Suppressor macrophage (primary cell): Measurements from ENCODE around the gene ZC3H18.

ENCODE experiments used
- DNase-seq, 4 experiments: peaks; one replicate each; pipeline ENCODE4 v3.0.0-alpha.2; 2020 to 2022

The ZC3H18 gene

DNA sequence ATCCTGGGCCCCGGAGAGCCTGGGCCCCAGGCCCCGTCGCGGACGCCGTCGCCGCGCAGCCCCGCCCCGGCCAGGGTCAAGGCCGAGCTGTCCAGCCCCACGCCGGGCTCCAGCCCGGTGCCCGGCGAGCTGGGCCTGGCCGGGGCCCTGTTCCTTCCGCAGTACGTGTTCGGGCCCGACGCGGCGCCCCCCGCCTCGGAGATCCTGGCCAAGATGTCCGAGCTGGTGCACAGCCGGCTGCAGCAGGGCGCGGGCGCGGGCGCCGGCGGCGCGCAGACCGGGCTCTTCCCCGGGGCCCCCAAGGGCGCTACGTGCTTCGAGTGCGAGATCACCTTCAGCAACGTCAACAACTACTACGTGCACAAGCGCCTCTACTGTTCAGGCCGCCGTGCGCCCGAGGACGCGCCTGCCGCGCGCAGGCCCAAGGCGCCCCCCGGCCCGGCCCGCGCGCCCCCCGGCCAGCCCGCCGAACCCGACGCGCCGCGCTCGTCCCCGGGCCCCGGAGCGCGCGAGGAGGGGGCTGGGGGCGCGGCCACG lies 36.8 kb upstream of the ZC3H18 start:
- DNase-seq, result no peak

DNA sequence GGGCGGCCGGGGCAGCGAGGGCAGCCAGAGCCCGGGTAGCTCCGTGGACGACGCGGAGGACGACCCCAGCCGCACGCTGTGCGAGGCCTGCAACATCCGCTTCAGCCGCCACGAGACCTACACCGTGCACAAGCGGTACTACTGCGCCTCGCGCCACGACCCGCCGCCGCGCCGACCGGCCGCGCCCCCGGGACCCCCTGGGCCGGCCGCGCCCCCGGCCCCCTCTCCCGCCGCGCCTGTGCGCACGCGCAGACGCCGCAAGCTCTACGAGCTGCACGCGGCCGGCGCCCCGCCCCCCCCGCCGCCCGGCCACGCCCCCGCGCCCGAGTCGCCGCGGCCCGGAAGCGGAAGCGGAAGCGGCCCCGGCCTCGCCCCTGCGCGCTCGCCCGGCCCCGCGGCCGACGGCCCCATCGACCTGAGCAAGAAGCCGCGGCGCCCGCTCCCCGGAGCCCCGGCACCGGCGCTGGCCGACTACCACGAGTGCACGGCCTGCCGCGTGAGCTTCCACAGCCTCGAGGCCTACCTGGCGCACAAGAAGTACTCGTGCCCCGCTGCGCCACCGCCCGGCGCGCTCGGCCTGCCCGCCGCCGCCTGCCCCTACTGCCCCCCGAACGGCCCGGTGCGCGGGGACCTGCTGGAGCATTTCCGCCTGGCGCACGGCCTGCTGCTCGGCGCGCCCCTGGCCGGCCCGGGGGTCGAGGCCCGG lies 36.1 kb upstream of the ZC3H18 start:
- DNase-seq, result peak; percentile 83 to 97 (median 92)

DNA sequence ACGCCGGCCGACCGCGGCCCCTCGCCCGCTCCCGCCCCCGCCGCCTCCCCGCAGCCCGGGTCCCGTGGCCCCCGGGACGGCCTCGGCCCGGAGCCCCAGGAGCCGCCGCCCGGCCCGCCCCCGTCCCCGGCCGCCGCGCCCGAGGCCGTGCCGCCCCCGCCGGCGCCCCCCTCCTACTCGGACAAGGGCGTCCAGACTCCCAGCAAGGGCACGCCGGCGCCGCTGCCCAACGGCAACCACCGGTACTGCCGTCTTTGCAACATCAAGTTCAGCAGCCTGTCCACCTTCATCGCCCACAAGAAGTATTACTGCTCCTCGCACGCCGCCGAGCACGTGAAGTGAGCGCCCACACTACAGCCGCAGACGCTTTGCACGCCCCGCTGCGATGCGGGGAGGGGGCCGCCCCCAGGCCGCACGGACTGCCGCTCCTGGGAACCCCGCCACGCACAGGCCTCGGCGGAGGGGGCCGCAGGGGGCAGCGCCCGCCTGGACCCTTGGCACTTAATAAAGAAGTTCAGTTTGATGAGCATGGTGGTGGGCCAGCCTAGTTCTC lies 35.5 kb upstream of the ZC3H18 start:
- peak; percentile 34 to 70 (median 57) for DNase-seq

DNA sequence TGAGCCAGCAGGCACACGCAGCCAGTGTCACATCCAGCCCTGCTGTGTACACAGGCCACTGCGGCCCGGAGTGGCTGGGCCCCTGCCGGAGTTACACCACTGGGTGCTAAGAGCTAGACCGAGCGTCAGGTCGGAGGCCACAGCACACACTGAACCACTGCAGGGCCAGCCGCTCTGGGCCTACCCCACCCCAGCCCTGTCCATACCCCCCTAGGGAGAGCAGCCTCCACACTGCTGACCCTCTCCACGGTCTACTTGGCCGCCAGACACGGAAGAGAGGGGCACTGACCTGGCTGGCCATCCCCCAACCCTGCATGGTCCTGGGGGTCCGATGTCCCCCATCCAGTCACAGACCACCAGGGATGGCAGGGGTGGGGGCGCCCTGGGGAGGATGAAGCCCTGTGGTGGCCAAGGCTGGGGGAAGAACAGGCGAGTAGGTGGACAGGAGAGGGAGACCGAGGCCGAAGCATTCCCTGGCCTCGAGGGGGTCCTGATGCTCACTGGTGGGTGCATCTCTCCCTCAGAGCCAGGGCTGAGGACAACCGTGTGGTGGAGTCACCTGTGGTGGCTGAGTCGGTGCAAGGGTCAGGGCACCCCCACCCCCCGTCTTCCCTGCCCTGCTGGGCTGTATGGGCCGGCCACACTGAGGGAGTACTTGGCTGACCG lies 34.9 kb upstream of the ZC3H18 start:
- no peak for DNase-seq

DNA sequence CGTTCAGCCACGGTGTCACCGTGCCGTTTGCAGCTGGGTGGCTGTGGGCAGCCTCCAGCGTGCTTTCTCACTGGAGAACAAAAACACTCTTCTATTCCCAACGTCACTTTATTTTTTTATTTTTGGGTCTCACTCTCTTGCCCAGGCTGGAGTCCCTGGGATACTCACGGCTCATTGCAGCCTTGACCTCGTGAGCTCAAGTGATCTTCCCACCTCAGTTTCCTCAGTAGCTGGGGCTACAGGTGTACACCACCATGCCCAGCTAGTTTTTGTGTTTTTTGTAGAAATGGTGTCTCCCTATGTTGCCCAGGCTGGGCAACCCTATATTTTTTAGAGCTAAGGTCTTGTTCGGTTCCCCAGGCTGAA lies 34.4 kb upstream of the ZC3H18 start:
- no peak for DNase-seq

DNA sequence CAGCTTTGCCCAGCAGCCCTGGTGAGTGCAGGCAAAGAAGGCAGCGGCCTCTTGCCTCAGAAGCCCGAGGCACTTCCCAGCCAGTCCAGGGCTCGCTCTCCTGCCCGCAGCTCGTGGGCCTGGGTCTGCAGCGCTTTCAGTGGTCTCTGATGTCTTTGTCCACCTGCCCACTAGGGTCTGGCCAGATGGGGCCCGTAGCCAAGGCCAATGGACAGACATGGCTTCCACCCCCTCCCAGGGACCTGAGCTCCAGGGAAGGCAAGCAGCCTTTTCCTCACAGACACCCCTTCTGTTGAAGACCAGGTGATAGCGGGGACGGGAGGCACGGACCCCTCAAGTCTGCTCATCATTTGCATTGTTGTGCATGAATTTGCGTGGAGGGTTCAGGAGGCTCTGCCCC lies 33.7 kb upstream of the ZC3H18 start:
- no peak for DNase-seq

DNA sequence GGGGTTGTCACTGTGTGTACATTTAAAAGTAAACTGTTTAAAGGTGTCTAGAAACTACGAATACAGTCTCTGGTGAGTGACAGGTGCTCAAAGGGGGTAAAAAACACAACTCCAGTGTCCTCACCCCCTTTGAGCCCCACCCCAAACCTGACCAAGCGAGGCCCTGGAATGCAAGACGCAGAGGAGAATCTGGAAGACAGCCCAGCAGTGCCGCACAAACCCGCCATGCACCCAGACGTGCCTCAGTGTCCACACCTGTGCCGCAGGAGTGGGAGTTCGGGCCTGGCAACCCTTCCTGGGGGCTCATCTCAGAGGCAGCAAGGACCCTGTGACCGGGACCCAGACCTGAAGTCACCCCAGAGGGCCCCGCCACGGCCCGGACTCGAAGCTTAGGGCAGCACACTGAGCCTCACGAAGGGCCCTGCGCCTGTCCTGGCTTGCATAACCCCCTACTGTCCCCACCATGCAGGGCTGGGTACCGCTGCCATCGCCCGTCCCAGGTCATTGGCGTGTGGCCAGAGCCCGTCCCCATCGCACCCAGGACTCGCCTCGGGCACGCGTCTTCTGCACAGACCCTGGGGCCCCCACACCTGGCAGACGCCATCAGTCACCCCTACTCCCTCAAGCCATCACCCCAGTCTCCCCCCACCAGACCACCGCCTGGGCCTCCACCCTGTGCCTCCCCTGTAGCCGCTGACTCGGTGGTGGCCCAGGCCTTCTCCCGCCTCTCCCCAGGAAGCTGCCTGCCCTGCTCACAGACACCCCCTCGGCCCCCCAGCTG lies 33.0 kb upstream of the ZC3H18 start:
- no peak for DNase-seq

DNA sequence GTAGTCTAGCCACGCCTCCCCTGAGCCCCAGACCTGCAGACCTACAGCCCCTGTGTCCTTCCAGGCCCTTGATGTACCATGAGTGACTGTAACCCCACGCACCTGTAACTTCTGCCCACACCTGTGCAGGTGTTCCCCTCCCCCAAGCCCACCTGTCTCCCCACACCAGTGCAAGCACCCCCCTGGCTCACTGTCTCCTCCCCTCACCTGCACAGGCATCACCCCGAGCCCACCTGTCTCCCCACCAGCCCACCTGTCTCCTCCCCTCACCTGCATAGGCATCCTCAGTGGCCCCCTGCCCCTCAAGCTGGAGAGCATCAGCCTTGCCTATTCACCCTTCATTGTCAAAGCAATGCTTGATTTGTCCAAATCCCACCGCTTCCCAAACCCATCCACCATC lies 32.3 kb upstream of the ZC3H18 start:
- DNase-seq, result no peak

DNA sequence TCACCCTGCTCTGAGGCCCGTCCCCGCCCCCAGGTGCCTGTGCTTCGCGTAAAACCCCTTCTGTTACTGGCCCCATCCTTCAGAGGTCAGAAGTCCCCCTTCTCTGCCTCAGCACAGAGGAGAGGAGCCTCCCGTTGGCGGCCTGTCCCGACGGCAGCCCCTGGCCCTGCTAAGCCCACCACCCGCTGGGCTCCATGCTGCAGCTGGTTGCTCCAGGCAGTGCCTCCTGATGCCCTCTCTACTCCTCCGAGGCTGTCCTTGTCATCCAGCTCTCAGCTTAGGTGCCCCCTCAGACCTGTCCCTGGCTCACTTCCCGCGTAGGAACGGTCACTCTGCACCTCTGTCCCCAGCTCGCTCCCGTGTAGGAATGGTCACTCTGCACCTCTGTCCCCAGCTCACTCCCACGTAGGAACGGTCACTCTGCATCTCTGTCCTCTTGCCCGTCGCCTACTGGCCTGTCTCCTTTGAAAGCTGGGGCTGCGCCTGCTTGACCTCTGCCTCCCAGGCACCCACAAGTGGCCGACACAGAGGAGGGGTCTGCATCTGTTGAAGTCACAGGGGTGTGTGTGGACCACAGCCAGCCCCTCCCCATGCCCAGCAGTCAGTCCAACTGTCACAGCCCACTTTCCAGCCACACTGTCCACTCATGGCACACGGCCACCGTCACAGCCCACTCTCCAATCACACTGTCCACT lies 31.7 kb upstream of the ZC3H18 start:
- no peak for DNase-seq

DNA sequence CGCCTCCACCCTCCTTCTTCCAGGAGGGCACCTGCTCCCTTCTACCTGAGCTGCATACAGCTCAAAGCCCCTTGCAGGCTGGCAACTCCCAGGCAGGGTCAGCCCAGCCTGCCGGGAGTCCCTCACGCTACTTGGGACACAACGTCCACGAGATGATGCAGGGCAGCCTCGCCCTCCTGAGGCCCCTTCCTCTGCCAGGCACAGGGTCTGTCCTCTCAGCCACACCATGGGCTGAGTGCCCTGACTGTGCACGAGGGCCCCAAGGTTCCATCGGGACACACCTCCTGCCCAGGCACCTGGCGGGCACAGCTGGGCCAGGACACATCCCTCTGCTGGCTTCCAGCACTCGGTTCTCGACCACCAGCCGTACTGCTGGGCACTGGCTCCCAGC lies 30.9 kb upstream of the ZC3H18 start:
- DNase-seq, result no peak

DNA sequence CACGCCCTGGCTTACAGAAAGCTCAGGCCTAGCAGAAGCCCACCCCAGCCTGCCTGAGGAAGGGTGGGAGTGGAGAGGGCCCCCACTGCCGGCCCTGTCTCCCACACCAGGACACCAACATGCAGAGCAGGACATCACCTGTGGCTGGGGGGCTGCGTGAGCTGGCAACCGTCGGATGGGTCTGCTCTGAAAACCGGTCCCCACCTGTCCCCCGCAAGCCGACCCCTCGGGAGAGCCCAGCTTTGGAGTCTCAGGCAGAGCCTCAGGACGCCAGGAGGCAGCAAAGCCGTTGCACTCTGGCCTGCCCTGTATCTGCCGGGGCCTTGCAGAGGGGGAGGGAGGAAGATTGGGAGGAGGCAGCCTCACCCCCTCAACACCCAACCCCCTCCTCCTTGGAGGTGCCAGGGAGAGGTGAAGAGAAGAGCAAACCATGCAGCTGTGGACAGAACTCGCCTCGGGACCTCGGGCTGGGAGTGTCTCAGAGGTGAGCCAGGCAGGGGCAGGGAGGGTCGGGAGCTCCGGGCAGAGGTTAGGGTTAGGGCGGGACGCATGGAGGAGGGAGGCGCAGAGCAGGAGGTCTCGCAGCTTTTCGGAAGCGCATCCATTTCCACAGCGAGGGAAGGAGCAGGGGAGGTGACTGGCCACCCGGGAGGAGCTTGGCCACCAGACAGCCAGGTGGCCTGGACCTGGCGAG lies 30.4 kb upstream of the ZC3H18 start:
- no peak for DNase-seq

DNA sequence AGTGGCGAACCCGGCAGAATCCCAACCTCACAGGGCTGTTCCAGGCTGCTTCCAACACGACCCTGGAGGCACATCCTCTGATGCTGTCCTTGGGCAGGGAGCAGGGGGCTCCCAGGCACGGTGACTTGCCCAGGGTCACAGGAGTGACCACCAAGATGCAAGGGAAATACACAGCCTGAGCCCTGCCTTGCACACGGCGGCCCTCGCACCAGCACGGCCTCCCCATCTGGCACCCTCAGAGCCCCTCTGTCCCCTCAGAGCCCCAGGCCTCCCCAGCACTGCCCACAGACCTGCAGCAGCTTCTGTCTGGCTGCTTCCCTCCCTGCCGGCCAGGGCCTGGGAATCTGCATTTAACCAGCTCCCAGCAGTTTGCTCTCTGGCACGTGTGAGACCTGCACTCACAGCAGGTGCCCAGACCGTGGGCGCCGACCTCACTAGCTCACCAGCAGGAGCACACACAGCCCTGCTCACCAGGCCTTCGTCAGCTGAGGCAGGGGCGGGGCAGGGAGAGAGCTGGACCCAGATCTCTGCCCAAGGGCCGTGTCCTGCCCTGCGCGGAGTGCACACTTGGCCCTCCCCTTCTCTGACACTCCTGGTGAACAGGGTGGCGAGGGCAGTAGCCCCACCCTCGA lies 29.7 kb upstream of the ZC3H18 start:
- no peak for DNase-seq

DNA sequence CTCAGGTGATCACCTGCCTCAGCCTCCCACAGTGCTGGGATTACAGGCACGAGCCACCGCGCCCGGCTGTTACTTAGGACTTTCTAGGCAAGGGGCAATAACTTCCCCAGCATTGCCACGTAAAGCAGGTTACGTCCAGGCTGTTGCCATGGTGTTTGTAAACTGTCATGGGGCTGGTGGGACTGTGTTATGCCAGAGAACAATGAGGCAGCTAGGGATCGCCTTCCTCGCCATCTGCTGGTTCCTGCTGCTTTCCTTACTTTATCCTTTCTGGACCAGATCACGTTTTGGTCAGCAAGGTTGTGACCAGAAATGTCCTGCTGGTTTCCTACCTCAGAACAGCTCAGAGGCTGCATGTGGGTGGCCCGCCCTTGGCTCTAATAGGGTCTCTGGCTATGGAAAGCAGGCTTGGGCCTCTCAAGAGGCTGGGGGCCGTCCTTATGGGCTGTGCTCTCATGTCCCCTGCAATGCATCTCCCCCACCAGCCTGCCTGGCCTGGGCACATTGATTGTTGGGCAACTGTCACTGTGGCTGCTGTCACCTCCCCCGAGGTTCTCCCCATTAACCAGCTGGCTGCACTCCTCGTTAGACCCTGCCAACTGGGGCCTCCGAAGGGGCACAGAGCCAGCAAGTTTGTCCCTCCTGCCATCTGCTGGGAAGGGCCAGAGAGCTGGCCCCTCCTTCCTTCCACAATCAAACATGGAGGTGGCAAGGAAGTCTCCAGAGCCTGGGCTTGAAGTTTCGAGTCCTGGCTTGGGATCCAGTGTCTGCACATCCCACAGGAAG lies 28.2 kb upstream of the ZC3H18 start:
- no peak for DNase-seq

DNA sequence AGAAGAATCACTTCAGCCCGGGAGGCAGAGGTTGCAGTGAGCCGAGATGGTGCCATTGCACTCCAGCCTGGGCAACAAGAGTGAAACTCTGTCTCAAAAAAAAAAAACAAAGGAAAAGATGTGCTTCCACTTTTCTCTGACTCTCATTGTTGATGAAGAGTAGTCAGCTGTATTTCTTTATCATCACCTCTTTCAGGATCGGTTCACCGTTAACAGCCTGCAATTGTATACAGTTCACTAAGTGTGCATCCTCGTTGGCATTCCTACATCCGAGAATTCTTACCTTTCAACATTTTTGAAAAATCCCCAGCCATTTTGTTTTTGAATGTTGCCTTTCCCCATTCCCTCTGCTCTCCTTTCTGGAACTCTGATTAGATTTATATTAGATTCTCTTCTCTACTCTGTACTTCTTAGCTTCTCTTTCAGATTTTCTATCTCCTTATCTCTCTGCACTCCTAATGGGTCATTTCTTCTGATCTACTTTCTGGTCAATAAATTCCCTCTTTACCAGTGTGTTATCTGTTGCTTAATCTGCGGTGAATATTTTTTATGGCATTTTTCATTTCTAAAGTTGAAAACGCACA lies 26.9 kb upstream of the ZC3H18 start:
- no peak for DNase-seq

DNA sequence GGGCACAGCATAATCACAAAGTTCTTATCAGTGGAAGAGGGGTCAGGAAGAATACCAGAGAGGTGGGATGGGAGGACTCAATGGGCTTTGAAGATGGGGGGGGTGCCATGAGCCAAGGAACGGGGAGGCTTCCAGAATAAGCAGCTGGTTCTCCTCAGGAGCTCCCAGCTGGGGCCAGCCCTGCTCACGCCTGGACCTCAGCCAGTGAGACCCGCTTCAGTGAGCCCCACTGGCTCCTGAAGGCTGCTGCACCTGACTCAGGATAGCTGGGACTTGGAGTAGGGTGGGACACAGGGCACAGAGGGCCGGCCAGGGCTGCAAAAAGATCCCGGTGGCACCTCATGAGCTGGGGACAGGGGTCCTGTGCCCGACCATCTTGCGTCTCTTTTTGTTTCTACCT lies 24.4 kb upstream of the ZC3H18 start:
- DNase-seq, result no peak

DNA sequence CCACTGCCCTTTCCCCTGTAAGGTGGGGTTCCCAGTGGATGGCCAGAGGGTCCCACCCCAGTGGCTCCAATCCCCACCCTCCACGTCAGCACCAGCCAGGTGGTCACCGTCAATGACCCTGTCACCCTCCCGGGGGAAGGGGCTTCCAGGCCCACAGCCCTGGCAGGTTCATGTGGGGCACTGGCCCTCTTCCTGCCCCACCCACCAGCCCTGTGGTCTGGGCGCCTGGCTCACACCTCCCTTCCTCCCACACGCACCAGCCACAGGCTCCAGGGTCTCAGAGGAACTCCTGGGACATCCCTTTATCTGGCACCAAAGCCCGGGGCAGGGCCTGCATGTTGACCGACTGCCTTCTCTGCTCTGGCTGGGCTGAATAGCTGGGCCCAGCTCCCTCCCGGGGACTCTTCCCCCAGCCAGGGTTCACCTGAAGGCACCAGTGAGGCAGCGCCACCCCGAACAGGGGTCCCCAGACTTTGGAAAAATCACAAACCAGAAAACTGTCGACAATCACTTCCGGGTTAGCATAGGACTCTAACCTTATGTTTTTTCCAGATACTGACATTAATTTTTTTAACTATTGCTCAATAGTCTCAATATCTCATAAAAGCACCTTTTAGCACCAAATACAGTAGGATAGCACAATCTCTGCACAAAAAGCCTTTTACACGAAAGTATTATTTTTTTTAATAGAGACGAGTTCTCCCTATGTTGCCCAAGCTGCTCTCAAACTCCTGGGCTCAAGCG lies 21.9 kb upstream of the ZC3H18 start:
- no peak for DNase-seq

DNA sequence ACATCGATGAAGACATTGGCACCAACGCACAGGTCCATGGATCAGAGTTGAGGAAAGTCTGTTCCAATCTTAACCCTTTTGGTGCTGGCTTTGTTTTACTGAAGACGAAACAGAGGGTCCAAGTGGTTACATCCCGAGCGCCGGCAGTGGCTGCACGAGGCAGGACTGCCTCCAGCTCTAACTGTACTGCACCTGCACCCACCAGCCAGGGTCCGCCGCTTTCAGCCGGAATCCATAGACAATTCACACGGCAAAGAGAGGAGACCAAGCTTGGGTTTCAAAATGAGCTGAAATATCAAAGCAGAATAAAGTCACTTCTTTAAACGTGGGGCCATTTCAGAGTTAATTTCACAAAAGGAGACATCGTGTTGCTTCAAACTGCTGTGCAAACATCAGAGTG lies 21.2 kb upstream of the ZC3H18 start:
- no peak for DNase-seq

DNA sequence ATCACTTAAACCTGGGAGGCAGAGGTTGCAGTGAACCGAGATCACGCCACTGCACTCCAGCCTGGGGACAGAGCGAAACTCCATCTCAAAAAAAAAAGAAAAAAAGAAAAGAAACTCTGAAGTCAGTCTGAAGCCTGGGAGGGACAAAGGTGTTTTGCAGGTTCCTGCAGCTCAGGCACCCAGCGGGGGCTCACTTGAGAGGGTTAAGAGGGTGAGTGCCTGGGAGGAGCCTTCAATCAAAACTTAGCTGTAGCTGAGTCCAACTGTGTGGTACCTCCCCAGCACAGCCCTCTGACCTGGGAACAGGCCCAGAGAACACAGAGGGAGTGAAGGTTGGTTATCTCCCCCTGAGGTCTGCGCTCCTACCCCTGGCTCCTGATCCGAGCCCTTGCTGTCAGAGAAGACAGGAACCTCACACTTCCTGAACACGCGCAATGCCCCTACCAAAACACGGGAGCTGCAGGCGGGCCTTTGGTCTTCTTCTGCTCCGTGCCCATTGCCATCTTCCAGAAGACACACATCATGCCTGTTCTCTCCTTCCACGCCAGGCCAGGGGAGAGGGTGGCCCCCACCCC lies 20.4 kb upstream of the ZC3H18 start:
- no peak for DNase-seq

DNA sequence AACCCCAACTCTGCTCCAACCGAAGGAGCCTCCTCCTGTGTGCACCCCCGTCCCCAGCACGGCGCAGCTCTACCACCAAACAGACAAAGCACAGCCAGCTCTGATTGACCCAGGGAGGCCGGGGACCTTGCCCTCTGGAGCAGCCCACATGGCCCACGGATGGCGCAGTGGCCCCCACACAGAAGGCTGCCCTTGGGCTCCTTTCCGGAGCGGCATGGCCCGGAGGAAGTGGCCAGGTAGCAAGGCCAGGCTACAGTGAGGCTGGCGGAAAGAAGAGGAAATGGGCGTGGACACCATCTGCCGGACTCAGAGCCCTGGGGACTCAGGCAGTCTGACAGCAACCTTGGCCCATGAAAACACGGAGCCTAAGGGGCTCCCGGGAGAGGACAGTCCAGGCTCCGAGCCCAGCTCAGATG lies 19.9 kb upstream of the ZC3H18 start:
- DNase-seq, result no peak
